Measurements from ENCODE around the gene LRRFIP1. TPM values are rescaled to one million over a fixed set of nuclear protein-coding genes. Genes with fewer than 3 reads are reported as not detected.
"Not testable (repeated sequence)": the region's sequence is repeated elsewhere in the genome, so short reads cannot be mapped to it uniquely, and the experiment has no call there.

The LRRFIP1 gene
- total RNA-seq, 1 donor: 64.3 TPM

DNA sequence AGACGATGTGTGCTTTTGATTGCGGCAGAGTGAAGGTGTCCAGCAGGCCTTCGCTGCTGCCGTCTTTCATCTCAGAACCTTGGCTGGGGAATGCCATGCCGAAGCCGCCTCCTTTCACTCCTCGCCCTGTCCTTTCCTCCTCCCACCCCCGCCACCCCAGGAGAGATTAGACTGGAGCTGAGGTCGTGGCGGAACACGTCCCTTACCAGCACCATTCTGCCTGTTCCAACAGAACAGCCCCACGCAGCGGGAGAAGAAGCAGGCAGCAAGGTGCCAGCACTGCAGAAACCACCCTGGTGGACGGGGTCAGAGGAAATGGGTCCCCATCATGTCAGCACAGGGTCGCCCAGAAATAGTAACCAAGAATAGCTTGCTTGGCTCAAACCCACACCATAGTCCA lies 146.4 kb downstream of the LRRFIP1 start:
- TF ChIP-seq, protein P1, sequence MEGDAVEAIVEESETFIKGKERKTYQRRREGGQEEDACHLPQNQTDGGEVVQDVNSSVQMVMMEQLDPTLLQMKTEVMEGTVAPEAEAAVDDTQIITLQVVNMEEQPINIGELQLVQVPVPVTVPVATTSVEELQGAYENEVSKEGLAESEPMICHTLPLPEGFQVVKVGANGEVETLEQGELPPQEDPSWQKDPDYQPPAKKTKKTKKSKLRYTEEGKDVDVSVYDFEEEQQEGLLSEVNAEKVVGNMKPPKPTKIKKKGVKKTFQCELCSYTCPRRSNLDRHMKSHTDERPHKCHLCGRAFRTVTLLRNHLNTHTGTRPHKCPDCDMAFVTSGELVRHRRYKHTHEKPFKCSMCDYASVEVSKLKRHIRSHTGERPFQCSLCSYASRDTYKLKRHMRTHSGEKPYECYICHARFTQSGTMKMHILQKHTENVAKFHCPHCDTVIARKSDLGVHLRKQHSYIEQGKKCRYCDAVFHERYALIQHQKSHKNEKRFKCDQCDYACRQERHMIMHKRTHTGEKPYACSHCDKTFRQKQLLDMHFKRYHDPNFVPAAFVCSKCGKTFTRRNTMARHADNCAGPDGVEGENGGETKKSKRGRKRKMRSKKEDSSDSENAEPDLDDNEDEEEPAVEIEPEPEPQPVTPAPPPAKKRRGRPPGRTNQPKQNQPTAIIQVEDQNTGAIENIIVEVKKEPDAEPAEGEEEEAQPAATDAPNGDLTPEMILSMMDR (IDR thresholded peaks at IDR 0.05; ENCODE audit: insufficient read depth, low read depth, low read length): no peak
- no peak overlapping the region for H3K4me3 ChIP-seq (ENCODE audit: low read depth, low read length)
- no peak for DNase-seq (ENCODE audit: low read depth)

DNA sequence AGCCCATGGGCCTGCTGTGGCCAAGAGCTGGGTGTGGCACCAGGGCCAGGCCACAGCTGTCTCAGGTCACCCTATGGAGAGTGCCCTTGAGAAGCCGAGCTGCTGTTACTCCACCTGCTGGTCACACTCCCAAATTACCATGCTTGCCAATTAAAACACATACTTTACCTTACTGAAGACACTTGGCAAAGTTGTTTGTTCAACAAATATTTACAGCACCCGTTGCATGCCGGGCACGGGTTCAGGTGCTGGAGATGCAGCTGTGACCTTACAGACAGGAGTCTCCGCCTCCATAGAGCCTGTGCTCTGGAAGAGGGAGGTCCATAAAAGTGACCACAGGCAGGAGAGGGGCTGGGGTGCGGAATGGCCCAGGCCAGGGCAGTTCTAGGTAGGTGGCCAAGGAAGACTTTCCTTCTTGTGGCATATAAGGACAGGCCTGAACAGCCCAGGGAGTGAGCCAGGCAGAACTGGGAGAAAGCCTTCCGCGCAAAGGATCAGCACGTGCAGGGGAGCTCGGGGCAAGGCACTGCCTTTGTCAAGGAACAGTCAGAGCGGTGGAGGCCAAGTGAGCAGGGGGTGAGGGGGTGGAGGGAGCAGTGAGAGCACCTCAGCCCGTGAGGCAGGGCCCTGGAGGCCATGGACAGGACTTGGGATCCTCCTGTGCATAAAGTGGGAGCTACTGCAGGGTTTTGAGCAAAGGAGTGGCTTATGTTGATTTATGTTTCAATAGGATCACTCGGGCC lies 147.6 kb downstream of the LRRFIP1 start:
- H3K4me3 ChIP-seq (ENCODE audit: low read depth, low read length): no peak overlapping the region
- TF ChIP-seq, protein P1 (IDR thresholded peaks at IDR 0.05; ENCODE audit: insufficient read depth, low read depth, low read length): peak; percentile 70
- peak; percentile 61 for DNase-seq (ENCODE audit: low read depth)

DNA sequence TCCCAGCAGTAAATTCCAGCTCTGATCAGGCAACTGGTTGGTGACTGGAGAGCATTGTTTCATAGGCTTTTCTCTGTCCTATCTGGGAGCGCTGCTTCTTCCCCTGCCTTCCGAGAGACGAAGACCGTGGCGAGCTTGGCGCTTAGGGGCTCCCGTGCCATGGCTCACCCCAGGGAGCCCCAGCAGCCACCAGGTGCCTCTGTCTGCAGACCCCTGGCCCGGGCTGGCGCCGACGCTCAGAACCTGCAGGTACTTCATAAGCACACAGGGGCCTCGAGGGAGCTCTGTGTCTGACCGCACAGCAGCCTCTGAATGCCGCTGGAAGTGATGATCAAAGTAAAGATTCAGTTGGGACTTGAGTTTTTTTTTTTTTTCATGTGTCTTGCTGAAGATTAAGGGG lies 152.1 kb downstream of the LRRFIP1 start:
- no peak for DNase-seq (ENCODE audit: low read depth)
- TF ChIP-seq, protein P1 (IDR thresholded peaks at IDR 0.05; ENCODE audit: insufficient read depth, low read depth, low read length): no peak
- H3K4me3 ChIP-seq (ENCODE audit: low read depth, low read length): no peak overlapping the region

DNA sequence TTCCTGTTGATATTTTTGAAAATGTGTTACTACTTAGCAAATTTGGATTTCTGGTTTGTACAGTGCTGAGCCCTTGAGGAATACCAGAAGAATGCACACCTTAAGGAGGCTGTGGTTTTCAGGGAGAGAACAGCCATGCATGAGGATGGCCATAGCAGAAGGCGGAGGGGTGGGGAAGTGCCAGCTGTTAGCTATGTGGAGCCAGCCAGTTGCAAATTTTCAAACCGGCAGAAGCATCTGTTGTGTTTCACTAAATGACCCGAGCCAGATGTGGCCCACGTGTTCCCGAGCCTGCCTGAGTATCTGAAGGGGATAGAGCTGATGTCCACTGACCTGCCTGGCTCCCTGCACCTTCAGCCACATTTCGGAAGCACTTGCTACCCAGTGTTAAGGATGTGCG lies 154.8 kb downstream of the LRRFIP1 start:
- TF ChIP-seq, protein P1 (IDR thresholded peaks at IDR 0.05; ENCODE audit: insufficient read depth, low read depth, low read length): no peak
- no peak for DNase-seq (ENCODE audit: low read depth)
- H3K4me3 ChIP-seq (ENCODE audit: low read depth, low read length): no peak overlapping the region

DNA sequence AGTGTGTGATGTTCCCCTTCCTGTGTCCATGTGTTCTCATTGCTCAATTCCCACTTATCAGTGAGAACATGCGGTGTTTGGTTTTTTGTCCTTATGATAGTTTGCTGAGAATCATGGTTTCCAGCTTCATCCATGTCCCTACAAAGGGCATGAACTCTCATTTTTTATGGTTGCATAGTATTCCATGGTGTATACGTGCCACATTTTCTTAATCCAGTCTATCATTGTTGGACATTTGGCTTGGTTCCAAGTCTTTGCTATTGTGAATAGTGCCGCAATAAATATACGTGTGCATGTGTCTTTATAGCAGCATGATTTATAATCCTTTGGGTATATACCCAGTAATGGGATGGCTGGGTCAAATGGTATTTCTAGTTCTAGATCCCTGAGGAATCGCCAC lies 156.3 kb downstream of the LRRFIP1 start:
- not testable (repeated sequence) for H3K4me3 ChIP-seq (ENCODE audit: low read depth, low read length); DNase-seq (ENCODE audit: low read depth)

DNA sequence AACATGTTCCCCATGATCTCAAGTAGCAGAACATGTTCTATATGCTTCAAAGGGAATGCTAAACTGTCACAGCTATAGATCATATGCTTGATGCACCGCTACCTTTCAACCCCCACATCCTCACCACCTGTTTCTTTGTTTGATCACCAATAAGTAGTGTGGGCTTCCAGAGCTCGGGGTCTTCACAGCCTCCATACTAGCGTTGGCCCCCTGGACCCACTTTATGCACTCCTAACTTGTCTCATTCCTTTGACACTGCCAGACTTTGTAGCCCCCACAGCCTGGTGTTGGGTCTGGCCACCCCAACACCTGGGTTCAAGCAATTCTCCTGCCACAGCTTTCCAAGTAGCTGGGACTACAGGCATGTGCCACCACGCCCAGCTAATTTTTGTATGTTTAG lies 159.5 kb downstream of the LRRFIP1 start:
- no peak overlapping the region for H3K4me3 ChIP-seq (ENCODE audit: low read depth, low read length)
- no peak for DNase-seq (ENCODE audit: low read depth)
- TF ChIP-seq, protein P1 (IDR thresholded peaks at IDR 0.05; ENCODE audit: insufficient read depth, low read depth, low read length): no peak

DNA sequence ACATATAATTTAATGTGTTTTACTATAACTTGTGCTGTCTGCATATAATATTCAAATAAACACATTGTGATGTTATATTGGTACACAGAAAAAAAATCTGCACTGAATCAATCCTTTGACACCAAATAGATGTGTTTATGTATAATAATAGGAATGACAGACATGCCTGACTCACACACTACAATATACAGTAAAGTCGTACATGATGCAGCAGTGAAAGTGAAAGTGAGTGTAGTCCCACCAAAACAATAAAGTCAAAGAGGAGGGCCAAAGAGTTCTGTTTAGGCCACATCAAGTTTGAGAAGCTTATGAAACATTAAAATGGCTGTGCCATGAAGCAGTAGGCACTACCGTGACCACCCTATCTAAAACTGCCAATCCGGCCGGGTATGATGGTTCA lies 163.0 kb downstream of the LRRFIP1 start:
- TF ChIP-seq, protein P1 (IDR thresholded peaks at IDR 0.05; ENCODE audit: insufficient read depth, low read depth, low read length): no peak
- DNase-seq (ENCODE audit: low read depth): peak; percentile 39
- H3K4me3 ChIP-seq (ENCODE audit: low read depth, low read length): no peak overlapping the region
